SK-N-SH treated with all-trans-retinoic acid at 6 μM for 48 hours (cell line): ENCODE results near the gene PTGIS.

ENCODE experiments used
- ATAC-seq: fragments of 200-7000 bp; cut with Tn5 transposase; 3 replicates; pipeline ENCODE4 v1.9.1; 2020; ENCODE audit warnings: mild to moderate bottlenecking, moderate library complexity
- ARNTL ChIP-seq: fragments of 450-650 bp; formaldehyde crosslinking; IDR thresholded peaks from 2 replicates; pipeline ENCODE4 v1.5.0; 2020; ENCODE audit warnings: low read depth, mild to moderate bottlenecking, moderate library complexity, borderline replicate concordance
- CSDC2 ChIP-seq: fragments of 250-450 bp; sonication (Bioruptor Pico); IDR thresholded peaks from 2 replicates; pipeline ENCODE4 v1.5.0; 2020; ENCODE audit warnings: mild to moderate bottlenecking, moderate library complexity
- CSRNP3 ChIP-seq: fragments of 250-450 bp; sonication (Bioruptor Pico); IDR thresholded peaks from 2 replicates; pipeline ENCODE4 v1.5.1; 2021; ENCODE audit warnings: mild to moderate bottlenecking, moderate library complexity
- ESRRG ChIP-seq: fragments of 250-450 bp; sonication (Bioruptor Pico); IDR thresholded peaks from 2 replicates; pipeline ENCODE4 v1.6.1; 2021; ENCODE audit warnings: mild to moderate bottlenecking
- GLIS3 ChIP-seq: fragments of 250-450 bp; sonication (Bioruptor Pico); IDR thresholded peaks from 2 replicates; pipeline ENCODE4 v1.5.0; 2020; ENCODE audit warnings: mild to moderate bottlenecking, moderate library complexity
- ISL1 ChIP-seq: fragments of 250-450 bp; sonication (Bioruptor Pico); IDR thresholded peaks from 2 replicates; pipeline ENCODE4 v2.1.2; 2022; ENCODE audit warnings: mild to moderate bottlenecking, moderate library complexity
- OSR1 ChIP-seq: fragments of 250-450 bp; sonication (Bioruptor Pico); IDR thresholded peaks from 2 replicates; pipeline ENCODE4 v1.8.0; 2022; ENCODE audit warnings: moderate library complexity, mild to moderate bottlenecking, inconsistent platforms
- PATZ1 ChIP-seq: fragments of 250-450 bp; sonication (Bioruptor Pico); IDR thresholded peaks from 2 replicates; pipeline ENCODE4 v1.8.0; 2020; ENCODE audit warnings: mild to moderate bottlenecking, moderate library complexity, borderline replicate concordance
- PPARA ChIP-seq: fragments of 250-450 bp; sonication (Bioruptor Pico); IDR thresholded peaks from 2 replicates; pipeline ENCODE4 v1.5.0; 2020; ENCODE audit warnings: mild to moderate bottlenecking, borderline replicate concordance
- RARB ChIP-seq: fragments of 250-450 bp; sonication (Bioruptor Pico); IDR thresholded peaks from 2 replicates; pipeline ENCODE4 v1.8.0; 2021; ENCODE audit warnings: mild to moderate bottlenecking, moderate library complexity
- SNAI2 ChIP-seq: fragments of 250-450 bp; sonication (Bioruptor Pico); IDR thresholded peaks from 2 replicates; pipeline ENCODE4 v1.5.0; 2020; ENCODE audit warnings: mild to moderate bottlenecking, moderate library complexity
- TCF4 ChIP-seq: fragments of 250-450 bp; sonication (Bioruptor Pico); IDR thresholded peaks from 2 replicates; pipeline ENCODE4 v1.8.0; 2021; ENCODE audit warnings: mild to moderate bottlenecking, moderate library complexity, borderline replicate concordance
- TOX ChIP-seq: fragments of 250-450 bp; sonication (Bioruptor Pico); IDR thresholded peaks from 2 replicates; pipeline ENCODE4 v1.8.0; 2021; ENCODE audit warnings: mild to moderate bottlenecking, moderate library complexity, borderline replicate concordance
- TSHZ2 ChIP-seq: fragments of 250-450 bp; sonication (Bioruptor Pico); IDR thresholded peaks from 2 replicates; pipeline ENCODE4 v1.5.0; 2020; ENCODE audit warnings: mild to moderate bottlenecking, moderate library complexity
- ZC3H10 ChIP-seq: fragments of 250-450 bp; sonication (Bioruptor Pico); IDR thresholded peaks from 2 replicates; pipeline ENCODE4 v1.5.1; 2021; ENCODE audit warnings: mild to moderate bottlenecking, moderate library complexity
- ZFP3 ChIP-seq: fragments of 250-450 bp; sonication (Bioruptor Pico); IDR thresholded peaks from 2 replicates; pipeline ENCODE4 v1.5.0; 2020; ENCODE audit warnings: mild to moderate bottlenecking, moderate library complexity
- ZFP30 ChIP-seq: fragments of 450-650 bp; formaldehyde crosslinking; IDR thresholded peaks from 2 replicates; pipeline ENCODE4 v1.5.0; 2022; ENCODE audit warnings: mild to moderate bottlenecking, moderate library complexity
- ZNF565 ChIP-seq: fragments of 450-650 bp; formaldehyde crosslinking; conservative IDR thresholded peaks from 2 replicates; pipeline ENCODE4 v1.5.0; 2020; ENCODE audit warnings: low read depth, mild to moderate bottlenecking, moderate library complexity
- ZNF70 ChIP-seq: fragments of 450-650 bp; formaldehyde crosslinking; IDR thresholded peaks from 2 replicates; pipeline ENCODE4 v1.5.0; 2020; ENCODE audit warnings: mild to moderate bottlenecking, moderate library complexity
- ZNF8 ChIP-seq: fragments of 450-650 bp; formaldehyde crosslinking; IDR thresholded peaks from 2 replicates; pipeline ENCODE4 v1.5.0; 2020; ENCODE audit warnings: mild to moderate bottlenecking, moderate library complexity
- TF ChIP-seq, protein P1 (sequence below): fragments of 250-450 bp; sonication (Bioruptor Pico); IDR thresholded peaks from 2 replicates; pipeline ENCODE4 v1.8.0; 2021; ENCODE audit warnings: low read depth, mild to moderate bottlenecking, moderate library complexity, borderline replicate concordance

Gene PTGIS

DNA sequence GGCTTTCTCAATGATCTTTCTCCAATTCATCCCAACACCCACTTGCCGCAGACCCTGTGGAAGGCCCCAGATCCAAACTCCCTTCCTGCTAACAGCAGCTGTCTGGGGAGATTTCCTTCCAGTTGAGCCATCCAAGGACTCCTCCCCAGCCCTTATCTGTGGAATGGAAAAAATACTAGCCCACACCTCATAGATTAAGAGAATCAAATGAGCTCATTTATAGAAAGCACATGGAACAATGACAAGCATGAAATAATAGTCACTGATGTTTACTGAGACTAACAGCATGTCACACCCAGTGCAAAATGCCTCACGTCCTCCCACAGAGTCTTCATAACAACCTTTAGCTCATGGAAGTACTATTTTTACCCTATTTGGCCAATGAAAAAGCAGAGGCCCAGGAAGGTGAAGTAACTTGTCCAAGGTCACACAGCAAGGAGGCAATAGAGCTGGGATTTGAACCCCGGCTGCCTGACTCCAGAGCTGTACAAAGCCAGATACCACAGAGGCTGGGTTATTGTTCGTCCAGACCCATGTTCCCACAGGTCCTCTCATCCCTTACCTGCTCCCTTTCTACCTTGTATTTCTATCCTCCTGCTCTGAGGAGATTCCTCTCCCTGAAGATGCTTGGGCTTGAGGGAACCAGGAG, 23.4 kb upstream of the PTGIS start:
- TF ChIP-seq RARB (CRISPR knock-in tag) (no peak), ZC3H10 (CRISPR knock-in tag) (no peak), ZNF8 (CRISPR knock-in tag) (no peak), ZNF70 (CRISPR knock-in tag) (no peak), ZFP30 (CRISPR knock-in tag) (no peak), ESRRG (no peak), PATZ1 (no peak), GLIS3 (no peak), ZNF565 (CRISPR knock-in tag) (no peak), CSDC2 (CRISPR knock-in tag) (no peak), TSHZ2 (CRISPR knock-in tag) (no peak), OSR1 (CRISPR knock-in tag) (no peak), SNAI2 (no peak), ZFP3 (no peak), TCF4 (CRISPR knock-in tag) (no peak), ARNTL (no peak), TOX (CRISPR knock-in tag) (no peak), ISL1 (CRISPR knock-in tag) (no peak), CSRNP3 (CRISPR knock-in tag) (no peak)
- TF ChIP-seq, protein P1, sequence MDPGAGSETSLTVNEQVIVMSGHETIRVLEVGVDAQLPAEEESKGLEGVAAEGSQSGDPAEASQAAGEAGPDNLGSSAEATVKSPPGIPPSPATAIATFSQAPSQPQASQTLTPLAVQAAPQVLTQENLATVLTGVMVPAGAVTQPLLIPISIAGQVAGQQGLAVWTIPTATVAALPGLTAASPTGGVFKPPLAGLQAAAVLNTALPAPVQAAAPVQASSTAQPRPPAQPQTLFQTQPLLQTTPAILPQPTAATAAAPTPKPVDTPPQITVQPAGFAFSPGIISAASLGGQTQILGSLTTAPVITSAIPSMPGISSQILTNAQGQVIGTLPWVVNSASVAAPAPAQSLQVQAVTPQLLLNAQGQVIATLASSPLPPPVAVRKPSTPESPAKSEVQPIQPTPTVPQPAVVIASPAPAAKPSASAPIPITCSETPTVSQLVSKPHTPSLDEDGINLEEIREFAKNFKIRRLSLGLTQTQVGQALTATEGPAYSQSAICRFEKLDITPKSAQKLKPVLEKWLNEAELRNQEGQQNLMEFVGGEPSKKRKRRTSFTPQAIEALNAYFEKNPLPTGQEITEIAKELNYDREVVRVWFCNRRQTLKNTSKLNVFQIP (CRISPR knock-in tag), result no peak
- ATAC-seq, result no peak

- no peak for ATAC-seq
- TF ChIP-seq ARNTL, result no peak
These were observed 22.5 kb upstream of the PTGIS start for GRCh38 chr20:49590163-49591017.

DNA sequence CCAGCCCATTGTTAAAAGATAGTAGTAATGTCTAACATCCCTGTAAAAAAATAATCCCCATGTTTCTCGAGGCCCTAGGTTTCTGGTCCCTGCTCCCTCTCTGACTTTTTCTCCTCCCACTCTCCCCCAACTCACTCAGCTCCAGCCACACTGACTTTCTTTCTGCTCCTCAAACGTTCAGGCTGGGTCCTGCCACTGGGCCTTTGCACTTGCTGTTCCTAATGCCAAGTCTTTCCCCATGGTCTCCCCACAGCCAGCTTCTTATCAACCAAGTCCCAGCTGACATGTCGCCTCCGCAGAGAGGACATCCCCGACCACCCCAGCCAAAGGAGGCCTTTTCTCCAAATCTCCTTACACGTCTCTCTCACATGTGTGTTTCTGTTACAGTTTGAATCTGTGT, 21.8 kb upstream of the PTGIS start:
- TF ChIP-seq CSDC2 (CRISPR knock-in tag), result no peak
- TF ChIP-seq PPARA (CRISPR knock-in tag), result no peak
- TF ChIP-seq ZNF8 (CRISPR knock-in tag), result no peak
- no peak for TF ChIP-seq CSRNP3 (CRISPR knock-in tag)
- no peak for TF ChIP-seq ISL1 (CRISPR knock-in tag)
- TF ChIP-seq ARNTL, result no peak
- no peak for TF ChIP-seq GLIS3
- ATAC-seq, result no peak
